Inflammatory macrophage treated with lipopolysaccharide for 4 hours (primary cell): ENCODE measurements around the gene ULK1.

Experiments
- DNase-seq: peaks from one replicate; pipeline ENCODE4 v3.0.0-alpha.2; 2020

The ULK1 gene

DNA sequence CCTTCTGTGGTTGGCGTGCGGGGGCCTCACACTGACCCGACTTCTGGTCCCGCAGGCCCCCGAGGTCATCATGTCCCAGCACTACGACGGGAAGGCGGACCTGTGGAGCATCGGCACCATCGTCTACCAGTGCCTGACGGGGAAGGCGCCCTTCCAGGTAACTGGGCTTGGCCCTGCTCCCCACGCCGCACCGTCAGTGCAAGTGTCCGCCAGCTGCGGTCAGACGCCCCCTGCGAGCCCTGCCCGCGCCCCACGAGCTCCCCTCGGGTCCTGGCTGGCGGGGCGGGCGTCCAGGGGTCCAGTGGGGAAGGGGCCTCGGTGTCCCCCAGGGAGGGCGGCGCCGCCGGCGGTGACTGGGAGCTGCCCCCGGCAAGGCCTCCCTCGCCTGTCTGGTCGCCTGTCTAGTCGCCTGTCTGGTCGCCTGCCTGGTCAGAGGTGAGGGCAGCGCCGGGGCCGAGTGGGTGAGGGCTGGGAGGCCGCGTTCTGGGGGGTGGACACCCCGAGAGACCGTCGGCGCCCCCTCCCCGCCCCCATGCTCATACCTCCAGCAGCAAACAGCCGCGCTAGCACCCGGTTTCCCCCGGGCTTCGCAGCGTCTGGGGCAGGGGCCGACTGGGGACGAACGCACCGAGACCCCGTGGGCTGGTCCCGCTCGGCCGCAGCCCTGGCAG, 14.8 kb downstream of the ULK1 start:
- DNase-seq: no peak

DNA sequence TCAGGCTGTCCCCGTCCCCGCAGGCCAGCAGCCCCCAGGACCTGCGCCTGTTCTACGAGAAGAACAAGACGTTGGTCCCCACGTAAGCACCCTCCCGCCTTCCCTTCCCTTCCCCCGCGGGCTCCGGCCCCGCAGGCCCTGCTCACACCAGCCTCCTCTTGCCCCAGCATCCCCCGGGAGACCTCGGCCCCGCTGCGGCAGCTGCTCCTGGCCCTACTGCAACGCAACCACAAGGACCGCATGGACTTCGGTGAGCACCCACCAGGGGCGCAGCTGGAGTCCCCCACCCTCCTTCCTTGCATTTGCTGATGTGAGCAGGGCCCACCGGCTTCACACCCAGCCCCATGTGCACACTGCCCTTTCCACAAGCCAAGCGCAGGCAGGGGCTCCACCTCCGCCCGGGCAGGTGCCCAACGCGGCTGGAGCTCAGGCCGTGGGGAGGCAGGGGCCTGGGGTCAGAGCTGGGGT, 15.4 kb downstream of the ULK1 start:
- no peak for DNase-seq

GRCh38 chr12:131910302-131911027, 16.0 kb downstream of the ULK1 start:
- DNase-seq: no peak

- no peak for DNase-seq
Measured at GRCh38 chr12:131911028-131911650, 16.7 kb downstream of the ULK1 start.

DNA sequence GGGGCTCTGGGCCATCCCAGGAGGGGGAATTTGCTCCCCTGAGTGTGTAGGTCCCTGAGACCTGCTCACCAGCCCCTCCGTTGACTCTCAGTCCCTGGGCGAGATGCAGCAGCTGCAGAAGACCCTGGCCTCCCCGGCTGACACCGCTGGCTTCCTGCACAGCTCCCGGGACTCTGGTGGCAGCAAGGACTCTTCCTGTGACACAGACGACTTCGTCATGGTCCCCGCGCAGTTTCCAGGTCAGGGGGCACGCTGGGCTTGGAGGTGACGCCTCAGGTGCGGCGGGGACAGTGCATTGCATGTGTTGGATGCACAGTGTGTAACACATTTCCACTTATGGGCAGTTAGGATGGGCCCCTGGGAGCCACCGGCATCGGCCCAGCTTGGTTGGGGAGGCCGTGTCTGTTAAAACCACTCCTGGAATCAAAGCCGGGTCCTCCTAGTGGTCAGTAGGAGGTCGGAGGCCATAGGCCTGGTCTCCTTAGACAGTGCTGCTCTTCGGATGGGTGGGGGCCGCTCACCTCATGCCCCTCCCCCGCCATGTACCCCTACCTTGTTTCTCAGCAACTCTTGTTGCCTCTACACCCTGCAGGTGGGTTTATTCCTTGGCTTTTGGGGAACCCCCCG, 17.5 kb downstream of the ULK1 start:
- no peak for DNase-seq

GRCh38 chr12:131912518-131913274, 18.3 kb downstream of the ULK1 start:
- DNase-seq: no peak

GRCh38 chr12:131913666-131914065, 19.2 kb downstream of the ULK1 start:
- no peak for DNase-seq

DNA sequence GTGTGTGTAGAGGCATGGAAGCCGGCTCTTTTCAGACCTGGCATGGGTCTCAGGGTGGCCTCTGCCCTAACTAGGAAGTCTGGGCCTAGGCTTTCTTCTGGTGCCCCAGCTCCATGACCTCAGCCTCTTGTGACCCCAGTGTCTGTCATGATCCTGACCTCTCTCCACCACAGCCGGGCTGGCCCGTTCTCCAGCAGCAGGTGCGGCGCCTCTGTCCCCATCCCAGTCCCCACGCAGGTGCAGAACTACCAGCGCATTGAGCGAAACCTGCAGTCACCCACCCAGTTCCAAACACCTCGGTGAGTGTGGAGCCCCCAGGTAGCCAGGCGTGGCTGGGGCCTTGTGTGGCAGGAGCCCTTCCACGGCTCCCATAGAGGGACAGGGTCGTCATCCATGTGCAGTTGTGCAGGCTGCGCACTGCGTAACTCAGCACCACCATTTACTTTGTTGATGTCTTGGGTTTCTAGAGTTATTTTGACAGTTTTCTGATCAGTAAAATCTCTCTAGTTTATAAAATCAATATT, 19.8 kb downstream of the ULK1 start:
- DNase-seq: no peak

DNA sequence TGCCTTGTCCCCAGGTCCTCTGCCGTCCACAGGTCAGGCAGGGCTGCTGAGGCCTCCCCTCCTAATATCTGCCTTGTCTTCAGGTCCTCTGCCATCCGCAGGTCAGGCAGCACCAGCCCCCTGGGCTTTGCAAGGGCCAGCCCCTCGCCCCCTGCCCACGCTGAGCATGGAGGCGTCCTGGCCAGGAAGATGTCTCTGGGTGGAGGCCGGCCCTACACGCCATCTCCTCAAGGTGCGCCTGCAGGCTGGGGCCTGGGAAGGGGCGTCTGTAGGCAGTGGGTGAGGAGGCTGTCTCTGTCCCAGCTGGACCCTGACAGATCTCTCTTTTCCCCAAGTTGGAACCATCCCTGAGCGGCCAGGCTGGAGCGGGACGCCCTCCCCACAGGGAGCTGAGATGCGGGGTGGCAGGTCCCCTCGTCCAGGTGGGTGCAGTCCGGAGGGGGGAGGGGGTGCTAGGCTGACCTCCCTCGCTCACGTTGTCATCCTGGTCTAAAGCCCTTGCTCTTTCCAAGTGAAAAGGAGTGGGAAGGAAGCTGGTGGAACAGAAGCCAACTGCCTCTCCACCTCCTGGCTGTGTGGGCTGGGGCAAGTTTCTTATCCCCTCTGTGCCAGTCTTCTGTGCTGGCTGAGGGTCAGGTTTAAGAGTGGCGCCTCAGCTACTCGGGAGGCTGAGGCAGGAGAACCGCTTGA, 20.7 kb downstream of the ULK1 start:
- no peak for DNase-seq

DNA sequence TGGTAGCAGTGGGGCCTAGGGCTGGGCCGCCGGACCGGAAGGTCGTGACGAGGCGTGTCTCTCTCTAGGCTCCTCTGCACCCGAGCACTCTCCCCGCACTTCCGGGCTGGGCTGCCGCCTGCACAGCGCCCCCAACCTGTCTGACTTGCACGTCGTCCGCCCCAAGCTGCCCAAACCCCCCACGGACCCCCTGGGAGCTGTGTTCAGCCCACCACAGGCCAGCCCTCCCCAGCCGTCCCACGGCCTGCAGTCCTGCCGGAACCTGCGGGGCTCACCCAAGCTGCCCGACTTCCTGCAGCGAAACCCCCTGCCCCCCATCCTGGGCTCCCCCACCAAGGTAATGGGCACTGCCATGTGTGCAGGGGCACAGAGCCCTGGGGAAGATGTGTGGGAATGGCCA, 21.4 kb downstream of the ULK1 start:
- DNase-seq: no peak

GRCh38 chr12:131916306-131917138, 22.1 kb downstream of the ULK1 start:
- DNase-seq: no peak

DNA sequence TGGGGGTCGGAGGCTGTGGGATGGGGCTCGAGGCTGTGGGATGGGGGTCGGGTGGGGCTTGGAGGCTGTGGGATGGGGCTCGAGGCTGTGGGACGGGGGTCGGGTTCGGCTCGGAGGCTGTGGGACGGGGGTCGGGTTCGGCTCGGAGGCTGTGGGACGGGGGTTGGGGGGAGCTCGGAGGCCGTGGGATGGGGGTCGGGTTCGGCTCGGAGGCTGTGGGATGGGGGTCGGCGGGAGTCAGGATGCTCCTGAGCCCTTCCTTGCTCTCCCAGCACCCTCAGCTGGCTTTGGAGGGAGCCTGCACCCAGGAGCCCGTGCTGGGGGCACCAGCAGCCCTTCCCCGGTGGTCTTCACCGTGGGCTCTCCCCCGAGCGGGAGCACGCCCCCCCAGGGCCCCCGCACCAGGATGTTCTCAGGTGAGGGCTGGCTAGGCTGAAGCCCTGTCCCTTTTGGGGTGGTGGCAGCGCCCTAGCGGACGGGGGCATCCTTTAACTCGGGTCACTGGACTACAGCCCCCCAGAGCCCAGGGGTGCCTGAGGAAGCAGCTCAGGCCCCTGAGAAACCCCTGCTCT, 22.8 kb downstream of the ULK1 start:
- DNase-seq: no peak

DNA sequence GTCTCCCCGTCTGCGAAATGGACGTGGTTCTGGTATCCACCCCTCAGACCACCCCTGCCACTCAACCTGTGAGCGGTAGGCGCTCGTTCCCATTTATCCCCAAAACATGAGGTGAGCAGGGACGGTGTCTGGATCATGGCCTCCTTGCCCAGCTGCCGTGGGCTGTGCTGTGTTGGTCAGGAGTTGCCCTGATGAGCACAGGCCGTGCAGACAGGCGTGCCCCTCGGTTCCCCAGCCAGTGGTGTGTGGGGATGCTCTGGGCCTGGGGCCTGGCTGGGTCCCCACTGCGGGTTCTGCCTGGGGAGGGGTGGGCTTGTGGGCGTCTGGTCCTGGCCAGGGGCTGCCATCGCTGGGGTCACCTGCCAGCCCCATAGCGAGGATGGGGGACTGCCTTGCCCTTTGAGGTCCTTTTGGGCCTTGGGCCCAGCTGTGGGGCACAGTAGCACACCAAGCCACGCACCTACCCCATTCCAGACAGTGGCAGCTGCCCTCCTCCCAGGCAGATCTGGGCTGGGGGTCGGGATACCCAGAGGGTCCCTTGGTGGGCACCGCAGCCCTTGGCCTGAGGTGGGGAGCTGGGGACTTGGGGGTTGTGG, 23.4 kb downstream of the ULK1 start:
- DNase-seq: no peak

GRCh38 chr12:131918311-131919050, 24.1 kb downstream of the ULK1 start:
- no peak for DNase-seq

DNA sequence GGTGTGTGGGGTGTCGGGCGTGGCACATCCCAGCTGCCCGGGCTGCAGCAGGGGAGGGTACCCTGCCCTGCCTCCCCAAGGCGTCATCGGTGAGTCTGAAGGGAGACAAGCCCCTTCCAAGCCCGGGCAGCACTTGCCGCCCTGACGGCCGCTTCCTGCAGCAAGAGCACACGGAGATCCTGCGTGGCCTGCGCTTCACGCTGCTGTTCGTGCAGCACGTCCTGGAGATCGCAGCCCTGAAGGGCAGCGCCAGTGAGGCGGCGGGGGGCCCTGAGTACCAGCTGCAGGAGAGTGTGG, 24.6 kb downstream of the ULK1 start:
- DNase-seq: no peak

DNA sequence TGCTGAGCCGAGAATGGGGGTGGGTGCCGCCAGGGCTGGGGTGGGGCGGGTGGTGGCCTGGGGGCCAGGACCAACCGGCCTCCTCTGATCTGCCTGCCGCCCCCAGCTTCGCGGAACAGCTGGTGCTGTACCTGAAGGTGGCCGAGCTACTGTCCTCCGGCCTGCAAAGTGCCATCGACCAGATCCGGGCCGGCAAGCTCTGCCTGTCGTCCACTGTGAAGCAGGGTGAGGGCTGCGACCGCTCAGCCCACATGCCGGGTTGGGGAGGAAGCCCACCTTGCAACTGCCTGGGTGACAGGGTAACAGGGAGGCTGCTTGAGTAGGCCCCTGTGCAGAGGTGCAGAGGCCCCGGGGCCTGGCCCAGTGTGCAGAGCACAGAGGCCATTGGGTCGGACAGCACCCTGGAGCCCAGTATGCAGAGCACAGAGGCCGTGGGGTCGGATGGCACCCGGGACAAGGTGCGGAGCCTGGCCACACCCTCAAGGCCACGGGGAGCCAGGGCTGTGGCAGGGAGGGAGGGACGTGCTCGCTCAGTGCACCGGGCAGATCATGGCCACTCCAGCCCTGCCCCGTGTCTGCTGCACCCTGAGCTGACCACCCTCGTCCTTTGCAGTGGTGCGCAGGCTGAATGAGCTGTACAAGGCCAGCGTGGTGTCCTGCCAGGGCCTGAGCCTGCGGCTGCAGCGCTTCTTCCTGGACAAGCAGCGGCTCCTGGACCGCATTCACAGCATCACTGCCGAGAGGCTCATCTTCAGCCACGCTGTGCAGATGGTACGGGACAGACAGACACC, 25.1 kb downstream of the ULK1 start:
- DNase-seq: no peak

DNA sequence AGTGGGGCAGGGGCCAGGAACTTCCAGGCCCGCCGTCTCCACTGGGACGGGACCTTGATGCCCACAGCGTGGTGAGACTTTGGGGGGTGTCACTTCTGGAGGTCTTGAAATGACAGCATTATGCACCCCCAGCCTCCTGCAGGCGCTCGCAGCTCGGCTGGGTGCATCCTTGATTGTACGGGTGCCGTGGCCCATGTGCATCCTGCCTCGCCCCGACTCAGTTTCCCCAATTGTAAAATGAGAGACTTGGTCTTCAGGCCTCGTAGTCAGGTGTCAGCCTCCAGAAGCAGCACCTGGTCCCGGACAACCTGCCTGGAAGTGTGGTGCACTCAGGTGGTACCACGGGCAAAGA, 25.7 kb downstream of the ULK1 start:
- no peak for DNase-seq

- DNase-seq: no peak
Measured at GRCh38 chr12:131920902-131921840, 26.7 kb downstream of the ULK1 start.
